Heart left ventricle (tissue), 16 donors: ENCODE results near the gene SHOX. TPM values are rescaled to one million over a fixed set of nuclear protein-coding genes. Genes with fewer than 3 reads are reported as not detected.
"Not testable (repeated sequence)": the region's sequence is repeated elsewhere in the genome, so short reads cannot be mapped to it uniquely, and the experiment has no call there.

Source experiments
- ATAC-seq, 4 donors: fragments of 200-7000 bp; cut with Tn5 transposase; one replicate each; pipeline ENCODE4 v1.9.1; 2020 to 2022; ENCODE audit warnings: moderate library complexity in 4 of 4, mild to moderate bottlenecking in 3 of 4, moderate number of reproducible peaks in 1 of 4
- DNase-seq, 5 donors: peaks; one replicate each; pipeline ENCODE4 v3.0.0-alpha.2; 2020
- H3K27ac ChIP-seq, 12 donors: fragments of 200-600 bp; sonication (generic) in 4 of 12; one replicate each; pipeline versions ENCODE4 v1.5.0 to v1.8.0; 2016 to 2022; ENCODE audit warnings: mild to moderate bottlenecking in 2 of 12
- H3K27me3 ChIP-seq, 9 donors: fragments of 200-600 bp; sonication (generic) in 2 of 9; one replicate each; pipeline versions ENCODE4 v1.5.1 to v1.8.0; 2016 to 2022; ENCODE audit warnings: mild to moderate bottlenecking in 3 of 9
- H3K36me3 ChIP-seq, 9 donors: fragments of 200-600 bp; sonication (generic) in 2 of 9; one replicate each; pipeline versions ENCODE4 v1.5.0 to v1.8.0; 2018 to 2022; ENCODE audit warnings: mild to moderate bottlenecking in 2 of 9
- H3K4me1 ChIP-seq, 12 donors: fragments of 200-600 bp; sonication (generic) in 4 of 12; one replicate each; pipeline versions ENCODE4 v1.5.0 to v1.8.0; 2016 to 2022; ENCODE audit warnings: mild to moderate bottlenecking in 3 of 12
- H3K4me3 ChIP-seq, 12 donors: fragments of 200-600 bp; sonication (generic) in 4 of 12; one replicate each; pipeline versions ENCODE4 v1.5.0 to v1.8.0; 2017 to 2022; ENCODE audit warnings: mild to moderate bottlenecking in 9 of 12, moderate library complexity in 4 of 12
- H3K9me3 ChIP-seq, 12 donors: fragments of 200-600 bp; sonication (generic) in 4 of 12; one replicate each; pipeline versions ENCODE4 v1.5.0 to v1.8.0; 2016 to 2022; ENCODE audit warnings: mild to moderate bottlenecking in 1 of 12
- POLR2A ChIP-seq, 2 donors: fragments of 450-650 bp; IDR thresholded peaks; one replicate each; pipeline ENCODE4 v1.6.1; 2017; ENCODE audit warnings: antibody characterized with exemption in 2 of 2, mild to moderate bottlenecking in 2 of 2, moderate library complexity in 2 of 2
- WGBS, 4 donors: extraction: QIAGEN DNeasy Blood & Tissue Kit in 2 of 4; methylation state at CpG; one replicate each; pipeline versions ENCODE4 v1.1.5 to v1.1.7; 2013 to 2018; 5-methylcytosine and 5-hydroxymethylcytosine counted together
- intact Hi-C, 10 donors: fragments of 100-400 bp; cut with DNase I; formaldehyde crosslinking; loops; one replicate each; pipeline versions ENCODE4 v1.11.1 to v1.14.2; 2022
- polyA plus RNA-seq, 2 donors: library from polyadenylated mRNA; stranded (reverse); fragments of 200-250 nt; gene quantifications; one replicate each; pipeline ENCODE4 v1.2.3, GENCODE V29; 2013
- total RNA-seq, 9 donors: library from RNA; depleted of rRNA in 2 of 9; stranded (reverse); fragments of >200 nt in 2 of 9; fragmentation: NEBNext Ultra II Directional in 3 of 9; extraction: Animal tissue kit (Norgen Biotek cat#: 25700) in 3 of 9; gene quantifications; one replicate each; pipeline versions ENCODE4 v1.1.0 to v1.2.4, GENCODE V29; 2016 to 2023
- TF ChIP-seq, protein P1 (sequence below), 12 donors: fragments of 200-600 bp; sonication (generic) in 4 of 12; IDR thresholded peaks; one replicate each; pipeline versions ENCODE4 v1.5.0 to v1.8.0; 2018 to 2022; ENCODE audit warnings: antibody characterized with exemption in 12 of 12, mild to moderate bottlenecking in 5 of 12
- donor health status: ischemic (EF 13 %, LVEDD 7.1; RV severe dilation, severe dysfunction).
- donor health status: healthy with polysubstance abuse.
- donor health status: DM: no; HTN: yes; CAD: no.
- donor health status: DM: no; HTN: no; CAD: no.
- donor health status: ischemic (EF 25% LVEDD 6.9; RV normal size, moderate dysfunction).
- donor health status: ischemic (EF 25% LVEDD 5.7; RV mildly dilated, moderate dysfunction).
- donor health status: healthy.
- donor health status: DM: yes; HTN: yes; CAD: no.
- donor health status: ischemic (EF 35%, LVEDD 5.7; RV mildly dilated, moderate dysfunction).
- donor health status: nonischemic (EF 11% LVEDD 7.7; RV severe dilation, severe dysfunction).
- donor health status: DM: yes; HTN: yes; CAD: no.
- donor health status: PGD.
- donor health status: ischemic (EF 29% LVEDD 5.4; RV normal size, mild dysfunction).
- donor health status: nonischemic (EF 23%, LVEDD 6.1; RV moderate dilation, normal function).

SHOX gene
- total and polyA plus RNA-seq, 11 donors: not detected

DNA sequence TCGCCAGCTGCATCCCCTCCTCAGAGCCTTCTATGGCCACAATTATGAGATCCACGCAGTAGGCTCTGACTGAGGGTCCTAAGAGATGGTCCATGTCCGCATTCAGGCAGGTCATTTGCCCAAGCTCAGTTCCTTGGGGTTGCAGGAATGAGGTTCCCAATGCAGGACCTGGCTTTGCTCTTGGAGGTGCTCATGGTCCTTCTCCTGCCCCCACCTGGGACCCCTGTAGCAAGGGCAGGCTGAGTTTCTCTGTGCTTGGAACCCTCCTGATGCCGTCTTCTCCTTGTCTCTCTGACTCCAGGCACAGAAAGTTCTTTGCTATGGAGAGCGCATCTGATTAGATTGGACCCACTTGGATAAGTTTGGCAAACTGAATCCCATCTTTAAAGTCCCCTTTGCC, 16.5 kb upstream of the SHOX start:
- H3K4me3 ChIP-seq: no peak overlapping the region
- intact Hi-C loops: no loop called here
- no peaks in the 10 kb centered on the region for H3K36me3 ChIP-seq
- TF ChIP-seq, protein P1, sequence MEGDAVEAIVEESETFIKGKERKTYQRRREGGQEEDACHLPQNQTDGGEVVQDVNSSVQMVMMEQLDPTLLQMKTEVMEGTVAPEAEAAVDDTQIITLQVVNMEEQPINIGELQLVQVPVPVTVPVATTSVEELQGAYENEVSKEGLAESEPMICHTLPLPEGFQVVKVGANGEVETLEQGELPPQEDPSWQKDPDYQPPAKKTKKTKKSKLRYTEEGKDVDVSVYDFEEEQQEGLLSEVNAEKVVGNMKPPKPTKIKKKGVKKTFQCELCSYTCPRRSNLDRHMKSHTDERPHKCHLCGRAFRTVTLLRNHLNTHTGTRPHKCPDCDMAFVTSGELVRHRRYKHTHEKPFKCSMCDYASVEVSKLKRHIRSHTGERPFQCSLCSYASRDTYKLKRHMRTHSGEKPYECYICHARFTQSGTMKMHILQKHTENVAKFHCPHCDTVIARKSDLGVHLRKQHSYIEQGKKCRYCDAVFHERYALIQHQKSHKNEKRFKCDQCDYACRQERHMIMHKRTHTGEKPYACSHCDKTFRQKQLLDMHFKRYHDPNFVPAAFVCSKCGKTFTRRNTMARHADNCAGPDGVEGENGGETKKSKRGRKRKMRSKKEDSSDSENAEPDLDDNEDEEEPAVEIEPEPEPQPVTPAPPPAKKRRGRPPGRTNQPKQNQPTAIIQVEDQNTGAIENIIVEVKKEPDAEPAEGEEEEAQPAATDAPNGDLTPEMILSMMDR (IDR thresholded peaks at IDR 0.05): no peak
- TF ChIP-seq POLR2A (IDR thresholded peaks at IDR 0.05): no peak
- no peak overlapping the region for H3K27ac ChIP-seq
- peaks cover 0 to 31% (median 20%) of the 10 kb centered on the region in 12 donors for H3K9me3 ChIP-seq
- no peak for DNase-seq
- 77 to 83% (median 80%) methylated on average over 5 of the region's 5 CpGs for WGBS, 4 donors
- peaks cover 0 to 39% (median 11%) of the 10 kb centered on the region in 9 donors for H3K27me3 ChIP-seq
- ATAC-seq: no peak
- H3K4me1 ChIP-seq: no peaks in the 10 kb centered on the region

DNA sequence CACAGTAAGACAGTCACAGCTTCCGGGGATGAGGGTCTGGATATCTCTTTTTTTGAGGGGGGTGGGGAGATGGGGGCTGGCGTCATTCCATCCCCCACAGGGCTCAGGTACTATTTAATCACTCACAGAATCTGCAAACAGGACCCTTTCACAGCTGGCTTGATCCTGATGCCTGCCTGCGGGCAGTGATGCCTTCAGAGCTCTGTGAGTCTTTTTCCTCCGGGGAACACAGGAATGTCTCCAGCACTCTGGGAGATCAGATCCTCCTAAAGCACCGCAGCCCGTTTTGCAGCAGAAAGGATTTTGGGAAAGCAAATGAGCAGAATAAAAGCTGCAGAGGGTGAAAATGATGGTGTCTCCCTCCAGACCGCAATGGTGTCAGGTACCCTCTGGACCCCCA, 13.2 kb upstream of the SHOX start:
- intact Hi-C loops: loop anchor here in 1 of 10 donors (2.0 kb wide), 1 partner anchor 29 kb away; no protein-coding TSS in a partner anchor
- no peaks in the 10 kb centered on the region for H3K36me3 ChIP-seq
- peaks cover 6 to 71% (median 27%) of the 10 kb centered on the region in 9 donors for H3K27me3 ChIP-seq
- 40 to 50% (median 47%) methylated on average over 7 of the region's 7 CpGs for WGBS, 4 donors
- no peak for DNase-seq
- no peak overlapping the region for H3K4me3 ChIP-seq
- no peaks in the 10 kb centered on the region for H3K4me1 ChIP-seq
- ATAC-seq: no peak
- H3K27ac ChIP-seq: no peak overlapping the region
- TF ChIP-seq, protein P1 (IDR thresholded peaks at IDR 0.05): no peak
- no peak for TF ChIP-seq POLR2A (IDR thresholded peaks at IDR 0.05)
- peaks cover 0 to under 1% (median 0%) of the 10 kb centered on the region in 12 donors for H3K9me3 ChIP-seq

DNA sequence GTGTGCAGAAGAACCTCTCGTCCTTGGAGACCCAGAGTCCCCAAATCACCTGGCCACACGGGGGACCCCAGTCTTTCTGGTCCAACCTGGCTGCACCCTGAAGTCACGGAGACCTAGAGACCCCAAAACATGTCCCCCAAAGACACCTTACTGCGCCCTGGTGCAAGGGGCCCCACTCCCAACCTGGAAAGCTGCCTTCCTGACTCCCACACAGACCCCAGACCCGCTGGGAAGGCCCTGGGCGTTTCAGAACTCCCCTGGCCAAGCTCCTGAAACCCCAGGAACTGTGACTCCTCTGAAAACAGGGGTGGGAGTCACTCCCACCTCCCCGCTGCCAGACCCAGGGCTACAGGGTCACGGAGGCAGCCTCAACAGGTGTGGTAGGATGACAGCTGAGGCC, 12.7 kb upstream of the SHOX start:
- intact Hi-C loops: loop anchor here in 1 of 10 donors (2.0 kb wide), 1 partner anchor 29 kb away; no protein-coding TSS in a partner anchor
- no peak overlapping the region for H3K27ac ChIP-seq
- DNase-seq: no peak

DNA sequence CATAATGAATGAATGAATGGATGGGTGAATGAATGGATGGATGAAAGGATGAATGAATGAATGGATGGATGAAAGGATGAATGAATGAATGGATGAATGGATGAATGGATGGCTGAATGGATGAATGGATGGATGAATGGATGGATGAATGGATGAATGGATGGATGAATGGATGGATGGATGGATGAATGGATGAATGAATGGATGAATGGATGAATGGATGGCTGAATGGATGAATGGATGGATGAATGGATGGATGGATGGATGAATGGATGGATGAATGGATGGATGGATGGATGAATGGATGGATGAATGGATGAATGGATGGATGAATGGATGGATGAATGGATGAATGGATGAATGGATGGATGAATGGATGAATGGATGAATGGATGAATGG, 12.3 kb upstream of the SHOX start:
- H3K9me3 ChIP-seq, H3K36me3 ChIP-seq, H3K4me3 ChIP-seq, H3K27ac ChIP-seq, H3K4me1 ChIP-seq, DNase-seq, intact Hi-C loops, ATAC-seq: not testable (repeated sequence)
- H3K27me3 ChIP-seq: peaks cover 6 to 72% (median 28%) of the 10 kb centered on the region in 9 donors

More for the DNA sequence above, 12.7 kb upstream of the SHOX start:
- H3K27me3 ChIP-seq: peaks cover 6 to 71% (median 27%) of the 10 kb centered on the region in 9 donors
- WGBS, 4 donors: 57 to 72% (median 62%) methylated on average over 2 to 8 of the region's 8 CpGs
- no peaks in the 10 kb centered on the region for H3K9me3 ChIP-seq
- TF ChIP-seq, protein P1 (IDR thresholded peaks at IDR 0.05): no peak
- TF ChIP-seq POLR2A (IDR thresholded peaks at IDR 0.05): no peak
- no peak for ATAC-seq
- H3K4me1 ChIP-seq: no peaks in the 10 kb centered on the region
- no peaks in the 10 kb centered on the region for H3K36me3 ChIP-seq
- H3K4me3 ChIP-seq: no peak overlapping the region
